OCI-LY7 (cell line): ENCODE results near the gene TMF1. TPM values are rescaled to one million over a fixed set of nuclear protein-coding genes. Genes with fewer than 3 reads are reported as not detected.
A peak's percentile ranks its signal among the peaks of the same experiment; 100 is the strongest.

ENCODE experiments used
- BruUV-seq: library from RNA; stranded (reverse); fragments of 400-500 nt; replicated peaks from 2 replicates; lab custom pipeline; 2021; lab: Mats Ljungman, UMichigan
- CTCF ChIA-PET: fragments of 300-600 bp; sonication (Branson Sonifier 250); formaldehyde crosslinking; loops from one replicate; lab custom pipeline; 2022; ENCODE audit warnings: antibody characterized with exemption; ENCODE audit not compliant: unreplicated experiment; lab: Charles Lee
- POLR2A ChIA-PET: fragments of 300-600 bp; sonication (Branson Sonifier 250); formaldehyde crosslinking; loops from one replicate; lab custom pipeline; 2022; ENCODE audit warnings: antibody characterized with exemption; lab: Charles Lee
- DNase-seq: peaks from one replicate; pipeline ENCODE4 v3.0.0-alpha.2; 2015; ENCODE audit warnings: low spot score
- H2AFZ ChIP-seq: fragments of 200-600 bp; sonication (generic), shearing (Covaris generic); 2 replicates; pipeline ENCODE4 v1.6.1; 2014; ENCODE audit warnings: mild to moderate bottlenecking, antibody characterized with exemption, low read length, moderate library complexity
- H3K27ac ChIP-seq: fragments of 200-600 bp; sonication (generic); 2 replicates; pipeline ENCODE4 v1.5.1; 2014; ENCODE audit warnings: mixed run types, low read depth, mild to moderate bottlenecking, moderate library complexity, low read length, inconsistent platforms; ENCODE audit not compliant: poor library complexity, severe bottlenecking
- H3K36me3 ChIP-seq: fragments of 200-600 bp; sonication (generic); 2 replicates; pipeline ENCODE4 v1.6.1; 2014; ENCODE audit warnings: mild to moderate bottlenecking, antibody characterized with exemption, low read length, moderate library complexity, mixed read lengths; ENCODE audit not compliant: insufficient read depth
- H3K4me1 ChIP-seq: fragments of 200-600 bp; sonication (generic); 2 replicates; pipeline ENCODE4 v1.5.1; 2014; ENCODE audit warnings: mild to moderate bottlenecking, low read length; ENCODE audit not compliant: insufficient read depth, poor library complexity, severe bottlenecking
- H3K4me2 ChIP-seq: fragments of 200-600 bp; sonication (generic); 2 replicates; pipeline ENCODE4 v1.6.1; 2014; ENCODE audit warnings: mild to moderate bottlenecking, low read length
- H3K4me3 ChIP-seq: fragments of 200-600 bp; sonication (generic); 2 replicates; pipeline ENCODE4 v1.5.1; 2014; ENCODE audit warnings: mild to moderate bottlenecking, low read depth, low read length; ENCODE audit not compliant: poor library complexity, severe bottlenecking
- H3K79me2 ChIP-seq: fragments of 200-600 bp; sonication (generic); 2 replicates; pipeline ENCODE4 v1.6.1; 2016; ENCODE audit warnings: low read depth, mild to moderate bottlenecking, low read length, moderate library complexity, mixed read lengths; ENCODE audit not compliant: insufficient read depth
- H3K9me2 ChIP-seq: fragments of 200-600 bp; sonication (generic); 2 replicates; pipeline ENCODE4 v1.6.1; 2016; ENCODE audit warnings: mild to moderate bottlenecking, low read length, mixed read lengths; ENCODE audit not compliant: insufficient read depth
- H3K9me3 ChIP-seq: fragments of 200-600 bp; sonication (generic); 2 replicates; pipeline ENCODE4 v1.6.1; 2014; ENCODE audit warnings: mild to moderate bottlenecking, mixed run types, low read length, mixed read lengths
- H4K20me1 ChIP-seq: fragments of 200-600 bp; sonication (generic); 2 replicates; pipeline ENCODE4 v1.6.1; 2014; ENCODE audit warnings: mild to moderate bottlenecking, antibody characterized with exemption, low read length, moderate library complexity, mixed read lengths; ENCODE audit not compliant: insufficient read depth
- EZH2phosphoT487 ChIP-seq: fragments of 200-600 bp; sonication (generic); IDR thresholded peaks from 2 replicates; pipeline ENCODE4 v1.6.1; 2018; ENCODE audit warnings: low read depth, borderline replicate concordance, mild to moderate bottlenecking, mixed run types, antibody characterized with exemption, low read length, moderate library complexity, mixed read lengths
- intact Hi-C: fragments of 100-400 bp; cut with micrococcal nuclease; formaldehyde crosslinking; loops from one replicate; pipeline ENCODE4 v1.10.0; 2022; ENCODE audit not compliant: unreplicated experiment
- total RNA-seq, 2 experiments: library from RNA; depleted of rRNA in 1 of 2; stranded (reverse); fragments of >200 nt in 1 of 2; shearing (Covaris generic) in 1 of 2; gene quantifications; 2 replicates each; pipeline ENCODE4 v1.2.3, GENCODE V29; 2014 to 2022
- TF ChIP-seq, protein P1 (sequence below): fragments of 200-600 bp; sonication (generic); conservative IDR thresholded peaks from 2 replicates; pipeline ENCODE4 v1.5.1; 2014; ENCODE audit warnings: mild to moderate bottlenecking, antibody characterized with exemption, low read length, moderate library complexity, mixed read lengths

TMF1 gene
- total RNA-seq, 2 experiments from 2014 or later: 20.8 to 29.4 TPM

GRCh38 chr3:69016102-69016501 is 36.0 kb downstream of the TMF1 start:
- intact Hi-C loops: no loop called here
- Histone ChIP-seq H3K79me2 (no peaks in the 10 kb centered on the region; the same call in 1 of the 2 replicates), H3K4me2 (no peak overlapping the region), H3K9me3 (no peaks in the 10 kb centered on the region), H3K36me3 (peaks cover 21% of the 10 kb centered on the region; the same call in 1 of the 2 replicates), H3K4me3 (no peak overlapping the region), H3K9me2 (no peaks in the 10 kb centered on the region), H3K4me1 (peaks cover 13% of the 10 kb centered on the region), H2AFZ (no peak overlapping the region), H3K27ac (no peak overlapping the region), H4K20me1 (no peaks in the 10 kb centered on the region)
- TF ChIP-seq, protein P1, sequence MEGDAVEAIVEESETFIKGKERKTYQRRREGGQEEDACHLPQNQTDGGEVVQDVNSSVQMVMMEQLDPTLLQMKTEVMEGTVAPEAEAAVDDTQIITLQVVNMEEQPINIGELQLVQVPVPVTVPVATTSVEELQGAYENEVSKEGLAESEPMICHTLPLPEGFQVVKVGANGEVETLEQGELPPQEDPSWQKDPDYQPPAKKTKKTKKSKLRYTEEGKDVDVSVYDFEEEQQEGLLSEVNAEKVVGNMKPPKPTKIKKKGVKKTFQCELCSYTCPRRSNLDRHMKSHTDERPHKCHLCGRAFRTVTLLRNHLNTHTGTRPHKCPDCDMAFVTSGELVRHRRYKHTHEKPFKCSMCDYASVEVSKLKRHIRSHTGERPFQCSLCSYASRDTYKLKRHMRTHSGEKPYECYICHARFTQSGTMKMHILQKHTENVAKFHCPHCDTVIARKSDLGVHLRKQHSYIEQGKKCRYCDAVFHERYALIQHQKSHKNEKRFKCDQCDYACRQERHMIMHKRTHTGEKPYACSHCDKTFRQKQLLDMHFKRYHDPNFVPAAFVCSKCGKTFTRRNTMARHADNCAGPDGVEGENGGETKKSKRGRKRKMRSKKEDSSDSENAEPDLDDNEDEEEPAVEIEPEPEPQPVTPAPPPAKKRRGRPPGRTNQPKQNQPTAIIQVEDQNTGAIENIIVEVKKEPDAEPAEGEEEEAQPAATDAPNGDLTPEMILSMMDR: no peak
- no peak for TF ChIP-seq EZH2phosphoT487
- no TSS peak for BruUV-seq
- CTCF ChIA-PET: no interaction called here
- no peak for DNase-seq
- POLR2A ChIA-PET: interaction anchor here (1.0 kb wide), 1 partner anchor 93 kb away, joined by 3 read pairs; no protein-coding TSS in a partner anchor

- peak overlapping the region; percentile 73 for H3K4me3 ChIP-seq
- peaks cover 13% of the 10 kb centered on the region for H3K4me1 ChIP-seq
- TF ChIP-seq, protein P1: no peak
- no peak for TF ChIP-seq EZH2phosphoT487
- H2AFZ ChIP-seq: peak overlapping the region; percentile 96
- TSS peak; percentile 82 for BruUV-seq
- H3K79me2 ChIP-seq: no peaks in the 10 kb centered on the region; the same call in 1 of the 2 replicates
- H3K9me2 ChIP-seq: no peaks in the 10 kb centered on the region
- H3K27ac ChIP-seq: no peak overlapping the region
- no peak for DNase-seq
- POLR2A ChIA-PET: interaction anchor here (1.0 kb wide), 1 partner anchor 78 kb away, joined by 6 read pairs; no protein-coding TSS in a partner anchor
- no peaks in the 10 kb centered on the region for H3K9me3 ChIP-seq
- peak overlapping the region; percentile 76 for H3K4me2 ChIP-seq
- no peaks in the 10 kb centered on the region for H4K20me1 ChIP-seq
- CTCF ChIA-PET: no interaction called here
- intact Hi-C loops: no loop called here
- H3K36me3 ChIP-seq: peaks cover 10% of the 10 kb centered on the region; the same call in 1 of the 2 replicates
These were observed 38.0 kb downstream of the TMF1 start for GRCh38 chr3:69014022-69014580.
